GM18858 (cell line): ENCODE results near the gene ERBB4.

Source experiments
- ATAC-seq: cut with Tn5 transposase; IDR thresholded peaks from one replicate; pipeline ENCODE4 v1.9.1; 2021; ENCODE audit not compliant: unreplicated experiment

ERBB4 gene

DNA sequence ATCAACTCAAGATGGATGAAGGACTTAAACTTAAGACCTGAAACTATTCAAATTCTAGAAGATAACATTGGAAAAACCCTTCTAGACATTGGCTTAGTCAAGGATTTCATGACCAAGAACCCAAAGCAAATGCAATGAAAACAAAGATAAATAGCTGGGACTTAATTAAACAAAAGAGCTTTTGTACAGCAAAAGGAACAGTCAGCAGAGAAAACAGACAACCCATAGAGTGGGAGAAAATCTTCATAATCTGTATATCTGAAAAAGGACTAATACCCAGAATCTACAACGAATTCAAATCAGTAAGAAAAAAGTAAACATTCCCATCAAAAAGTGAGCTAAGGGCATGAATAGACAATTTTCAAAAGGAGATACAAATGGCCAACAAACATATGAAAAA lies 171.2 kb downstream of the ERBB4 start:
- ATAC-seq, result no peak

DNA sequence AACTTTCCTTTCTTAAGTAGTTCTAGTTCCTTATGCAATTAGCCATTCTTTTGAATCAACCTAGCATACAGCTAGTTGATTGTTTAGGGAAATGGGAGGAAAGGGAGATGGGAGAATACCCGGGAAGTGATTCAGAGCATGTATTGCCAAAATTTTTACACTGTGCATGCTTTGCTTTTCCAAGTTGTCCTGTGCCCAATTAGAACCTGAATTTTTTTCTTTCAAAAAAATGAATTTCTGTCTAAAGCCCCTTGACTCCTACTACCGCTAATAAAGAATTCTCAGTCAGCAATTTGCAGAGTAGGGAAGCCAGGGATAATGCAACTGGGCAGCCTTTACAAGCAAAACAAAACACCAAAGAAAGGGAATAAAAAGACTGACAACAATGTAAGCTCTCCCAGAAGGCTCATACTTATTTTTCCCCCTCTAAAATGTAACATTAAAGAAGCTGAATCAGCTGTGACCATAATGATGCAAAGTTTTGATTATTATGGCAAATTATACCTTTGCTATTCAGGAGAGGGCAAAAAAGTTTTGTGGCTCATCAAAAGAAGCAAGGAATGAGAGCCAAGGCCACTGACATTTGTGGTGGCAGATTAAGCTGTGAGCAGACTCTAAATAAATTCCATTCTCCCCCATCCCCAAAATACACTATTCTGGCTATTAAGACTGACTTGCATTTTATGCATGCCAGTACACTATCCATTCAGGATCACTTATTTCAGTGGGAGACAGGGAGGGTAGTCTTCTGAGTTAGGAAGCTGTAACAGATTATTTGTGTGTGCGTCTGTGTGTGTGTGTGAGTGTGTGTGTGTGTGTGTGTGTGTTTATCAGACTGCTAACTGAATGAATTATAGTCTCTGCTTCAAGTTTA lies 174.3 kb downstream of the ERBB4 start:
- ATAC-seq, result no peak

DNA sequence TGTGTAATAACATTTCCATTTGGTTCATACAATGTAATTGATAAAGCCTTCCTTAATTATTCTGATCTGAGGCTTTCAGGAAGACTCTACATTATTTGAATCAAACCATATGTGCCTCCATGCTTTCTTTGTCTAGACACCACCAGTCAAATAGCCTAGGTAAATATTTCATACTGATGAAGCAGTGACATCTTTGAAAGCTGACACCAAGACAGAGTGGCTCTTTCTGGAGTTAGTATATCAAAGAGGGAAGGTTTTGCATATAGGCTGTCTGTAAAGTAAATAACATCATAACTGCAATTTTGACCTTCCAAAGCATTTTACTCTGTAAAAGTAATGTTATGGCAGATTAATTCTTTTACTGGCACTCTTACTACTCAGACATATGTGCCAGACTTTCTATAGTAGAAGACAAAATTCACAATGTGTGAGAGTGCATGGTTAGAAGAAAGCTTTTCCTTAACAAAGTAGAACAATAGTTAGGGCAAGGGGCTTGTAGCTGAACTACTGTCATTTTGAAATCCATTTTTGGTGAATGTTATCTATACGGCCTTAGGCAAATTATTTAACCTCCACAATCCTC lies 177.3 kb downstream of the ERBB4 start:
- no peak for ATAC-seq

DNA sequence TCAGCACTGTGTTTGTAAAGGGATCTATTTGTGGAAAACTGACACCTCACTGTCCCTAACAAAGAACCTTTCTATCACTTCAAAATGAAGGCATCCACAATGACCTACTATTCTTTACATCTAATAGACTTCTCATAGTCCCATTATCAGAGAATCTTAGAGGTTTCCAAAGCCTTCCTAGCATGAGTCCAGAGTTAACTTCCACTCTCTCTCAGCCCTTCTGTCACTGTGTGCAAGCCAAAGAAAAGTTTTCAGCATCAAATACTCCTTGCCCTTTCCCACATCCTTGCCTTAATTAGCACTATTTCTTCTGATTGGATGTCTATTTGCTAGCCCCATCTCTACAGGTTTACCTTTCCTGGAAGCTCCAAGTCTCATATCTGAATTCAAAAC lies 178.5 kb downstream of the ERBB4 start:
- ATAC-seq, result no peak

DNA sequence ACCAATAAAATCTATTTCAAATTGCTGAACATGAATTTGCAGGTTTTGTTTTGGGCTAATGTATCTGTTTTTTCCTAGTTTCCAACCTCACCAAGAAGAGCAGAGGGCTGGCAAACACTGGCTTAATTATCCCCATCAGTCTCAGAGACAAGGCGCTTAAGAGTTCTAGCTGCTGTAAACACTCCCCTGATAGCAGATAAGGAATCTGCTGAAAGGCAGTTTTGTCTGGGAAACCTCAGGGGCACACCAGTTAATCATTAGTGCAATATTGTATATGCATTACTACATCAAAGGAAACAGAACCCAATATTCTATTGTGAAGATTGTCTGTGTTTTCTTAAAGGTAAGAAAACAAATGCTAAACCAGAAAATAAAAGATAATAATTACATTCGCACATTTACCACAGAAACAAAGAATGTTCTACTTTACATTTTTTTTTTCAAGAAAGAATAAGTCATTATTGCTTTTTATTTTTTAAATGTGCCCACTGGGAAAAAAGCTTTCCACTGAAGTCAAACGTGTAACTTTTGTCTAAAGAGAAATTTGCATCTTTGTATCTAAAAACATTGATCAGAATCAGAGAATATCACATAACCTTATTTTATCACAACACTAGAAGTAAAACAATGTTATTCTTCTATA lies 179.1 kb downstream of the ERBB4 start:
- ATAC-seq, result no peak

DNA sequence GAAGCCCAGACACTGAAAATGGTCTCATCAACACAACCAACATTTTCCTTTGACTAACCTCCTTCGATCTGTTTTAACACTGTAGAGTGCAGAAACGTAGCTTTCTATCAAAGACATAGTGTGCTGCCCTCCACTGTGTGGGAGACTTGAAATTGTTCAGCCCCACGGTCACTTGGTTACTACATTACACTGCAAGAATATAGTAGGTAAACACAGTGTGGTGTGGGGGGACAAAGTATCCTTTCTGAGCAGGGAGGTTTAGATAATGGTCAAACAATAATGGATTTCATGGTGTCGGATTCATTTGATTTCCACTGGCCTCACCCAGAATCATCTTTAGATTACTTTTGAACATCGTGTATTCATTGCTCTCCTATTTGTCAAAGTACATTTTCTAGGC lies 181.0 kb downstream of the ERBB4 start:
- ATAC-seq, result no peak

DNA sequence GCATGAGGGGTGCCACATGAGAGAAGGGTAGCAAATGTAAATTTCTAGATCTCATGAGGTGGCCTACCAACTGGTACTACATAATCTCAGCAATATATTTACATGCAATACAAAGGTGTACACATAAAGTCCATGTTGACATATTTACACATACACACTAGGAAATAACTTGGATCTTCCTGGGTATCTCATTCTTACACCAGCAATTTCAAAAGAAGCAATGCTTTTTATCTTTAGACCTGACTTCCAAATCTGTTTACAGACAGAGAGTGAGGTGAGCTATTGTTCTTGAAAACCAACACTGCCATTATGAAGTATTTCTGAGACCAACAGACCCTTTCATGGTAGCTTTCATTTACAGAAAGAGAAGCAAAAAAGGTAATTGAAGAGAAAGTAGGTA lies 184.2 kb downstream of the ERBB4 start:
- ATAC-seq, result no peak

DNA sequence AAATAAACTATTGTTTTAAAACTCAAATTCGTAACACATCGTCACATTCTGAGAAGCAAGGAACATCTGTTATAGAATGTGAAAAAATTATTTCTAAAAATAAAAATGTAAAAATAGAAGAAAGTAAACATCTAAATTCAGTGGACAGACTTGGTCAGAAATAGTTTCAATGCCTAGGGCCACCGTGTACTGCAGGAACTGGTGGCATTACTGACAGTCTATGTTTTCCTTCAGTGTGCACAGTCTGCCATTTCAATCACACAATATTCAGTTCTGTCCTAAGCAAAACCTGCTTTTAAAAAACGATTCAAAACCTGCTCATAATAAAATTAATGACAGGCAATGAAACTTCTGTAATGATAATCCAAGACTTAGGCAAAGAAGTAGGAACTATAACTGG lies 190.1 kb downstream of the ERBB4 start:
- ATAC-seq, result no peak

DNA sequence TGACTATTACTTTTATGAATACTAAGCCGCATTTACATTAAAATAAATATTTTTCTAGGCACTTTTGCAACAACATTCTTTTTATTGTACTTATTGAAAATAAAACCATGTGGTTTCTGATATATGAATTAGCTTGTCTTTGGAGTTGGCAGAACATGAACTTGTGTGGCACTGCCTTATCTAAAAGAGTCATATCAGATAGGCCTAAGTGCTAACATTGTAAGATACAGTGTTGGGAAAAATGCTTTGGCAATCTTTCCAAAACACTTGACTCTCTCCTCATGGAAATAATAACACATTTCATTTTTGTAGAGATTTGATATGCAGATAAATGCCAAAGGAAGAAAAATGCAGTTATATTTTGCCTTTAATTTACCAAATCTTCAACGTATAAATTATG lies 191.7 kb downstream of the ERBB4 start:
- no peak for ATAC-seq

DNA sequence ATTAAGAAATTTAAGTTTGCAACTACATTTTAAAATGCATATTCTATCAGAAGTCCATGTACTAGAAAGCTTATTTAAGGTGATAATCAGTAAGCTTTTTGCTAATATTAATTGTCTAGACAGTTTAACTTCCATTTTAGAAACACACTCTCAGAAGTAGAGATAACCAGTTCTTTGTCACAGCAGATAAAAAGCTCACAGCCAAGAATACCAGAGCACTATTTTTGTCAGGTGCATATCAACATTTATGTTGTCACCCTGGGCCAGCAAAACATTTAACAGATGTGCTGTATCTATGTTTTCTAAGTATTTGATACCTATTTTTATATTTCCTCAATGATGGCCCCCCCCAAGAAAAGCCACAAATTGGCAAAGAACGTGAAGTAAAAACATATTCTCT lies 192.6 kb downstream of the ERBB4 start:
- no peak for ATAC-seq

DNA sequence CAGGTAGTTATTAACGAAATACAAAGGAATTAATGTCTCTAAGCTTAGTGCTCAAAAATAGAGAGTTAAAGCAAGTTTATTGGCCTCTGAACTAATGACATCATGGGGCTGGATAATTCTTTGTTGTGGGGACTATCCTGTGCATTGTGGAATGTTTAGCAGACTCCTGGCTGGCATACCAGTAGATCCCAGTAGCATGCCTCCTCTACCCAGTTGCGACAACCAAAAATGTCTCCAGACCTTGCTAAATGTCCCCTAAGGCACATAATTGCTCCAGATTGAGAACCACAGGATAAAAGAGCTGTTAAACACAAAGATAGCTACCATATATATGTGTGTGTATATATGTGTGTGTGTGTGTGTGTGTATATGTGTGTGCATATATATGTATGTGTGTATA lies 194.5 kb downstream of the ERBB4 start:
- ATAC-seq, result no peak

DNA sequence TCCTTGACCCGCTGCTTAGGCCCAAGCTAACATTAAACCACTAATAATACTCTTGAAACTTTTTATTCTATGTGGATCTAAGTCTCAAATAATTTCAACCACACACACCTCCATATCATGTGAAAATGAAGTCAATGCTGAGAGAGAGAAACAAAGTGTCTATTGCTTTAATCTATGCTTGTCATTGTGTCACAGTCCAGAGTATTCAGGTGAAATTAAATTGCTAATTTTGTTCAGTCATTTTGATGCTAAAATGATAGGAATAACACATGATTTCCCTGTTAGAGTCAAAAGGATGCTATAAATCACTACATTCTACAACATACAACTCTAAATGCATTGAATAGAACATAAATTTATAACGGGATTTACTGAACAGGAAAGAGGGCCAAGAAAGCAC lies 195.4 kb downstream of the ERBB4 start:
- ATAC-seq, result no peak

DNA sequence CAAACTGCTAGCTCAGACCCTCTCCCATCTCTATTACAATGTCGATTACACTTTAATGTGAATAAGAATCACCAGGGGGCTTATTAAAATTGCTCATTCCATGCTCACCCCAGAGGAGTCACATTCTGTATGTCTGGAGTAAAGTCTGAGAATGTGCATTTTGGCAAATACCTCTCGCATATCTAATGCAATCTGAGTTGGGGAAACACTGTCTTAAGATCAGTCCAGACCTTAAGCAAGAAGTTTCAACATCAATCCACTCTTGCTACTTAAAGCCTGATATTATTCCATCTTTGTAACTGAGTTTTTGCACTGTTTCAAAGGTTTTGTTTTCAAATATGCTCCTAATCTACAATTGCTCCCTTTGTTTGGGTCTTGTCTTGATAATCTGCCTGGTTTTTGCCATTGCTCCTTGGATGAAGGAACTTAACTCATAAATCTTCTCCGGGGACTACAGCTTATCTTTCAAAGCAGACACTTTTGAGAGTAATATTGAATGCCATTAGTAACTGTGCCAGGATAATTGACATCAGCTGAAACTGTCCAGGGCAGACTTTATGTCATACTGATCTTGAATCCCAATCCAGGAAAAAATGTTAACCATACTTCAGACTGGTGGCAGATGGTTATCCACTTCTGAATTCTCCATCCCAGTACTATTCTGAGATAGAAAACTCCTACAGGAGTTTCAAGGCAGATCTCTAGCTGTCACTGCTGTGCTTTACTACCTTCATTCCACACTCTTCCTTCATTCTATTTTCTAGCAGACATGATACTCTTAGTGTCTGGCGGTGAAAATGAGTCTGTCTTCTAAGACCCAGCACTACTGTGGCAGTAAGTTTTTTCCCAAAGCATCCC lies 200.9 kb downstream of the ERBB4 start:
- ATAC-seq, result no peak

DNA sequence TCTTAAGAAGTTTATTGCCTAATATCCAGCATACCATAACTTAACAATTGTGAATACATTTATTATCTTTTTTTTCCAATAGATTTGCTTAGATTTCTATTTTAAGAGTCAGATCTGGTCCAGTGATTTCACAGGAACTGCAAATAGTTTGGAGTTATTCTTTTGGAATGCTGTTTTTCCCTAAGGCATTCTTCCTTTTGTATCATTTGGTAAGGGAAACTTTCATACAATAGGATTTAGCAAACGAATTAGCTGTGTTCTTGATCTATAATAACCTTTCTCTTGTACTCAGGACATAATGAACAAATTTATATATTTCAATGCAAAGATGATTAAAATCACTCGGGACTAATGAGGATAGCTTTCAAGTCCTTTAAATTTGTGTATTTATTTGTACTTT lies 201.6 kb downstream of the ERBB4 start:
- ATAC-seq, result no peak

DNA sequence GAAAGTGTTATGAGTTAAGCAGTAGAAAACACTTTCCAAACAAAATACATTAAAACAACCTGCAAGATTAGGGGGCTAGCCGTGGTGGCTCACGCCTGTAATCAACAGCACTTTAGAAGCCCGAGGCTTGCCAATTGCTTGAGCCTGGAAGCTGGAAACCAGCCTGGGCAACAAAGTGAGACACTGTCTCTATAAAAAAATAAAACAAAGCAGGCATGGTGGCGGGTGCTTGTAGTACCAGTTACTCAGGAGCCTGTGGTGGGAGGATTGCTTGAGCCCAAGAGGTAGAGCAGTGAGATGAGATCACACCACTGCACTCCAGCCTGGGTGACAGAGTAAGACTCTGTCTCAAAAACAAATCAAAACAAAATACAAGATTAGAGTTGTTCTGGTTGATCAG lies 208.3 kb downstream of the ERBB4 start:
- no peak for ATAC-seq

DNA sequence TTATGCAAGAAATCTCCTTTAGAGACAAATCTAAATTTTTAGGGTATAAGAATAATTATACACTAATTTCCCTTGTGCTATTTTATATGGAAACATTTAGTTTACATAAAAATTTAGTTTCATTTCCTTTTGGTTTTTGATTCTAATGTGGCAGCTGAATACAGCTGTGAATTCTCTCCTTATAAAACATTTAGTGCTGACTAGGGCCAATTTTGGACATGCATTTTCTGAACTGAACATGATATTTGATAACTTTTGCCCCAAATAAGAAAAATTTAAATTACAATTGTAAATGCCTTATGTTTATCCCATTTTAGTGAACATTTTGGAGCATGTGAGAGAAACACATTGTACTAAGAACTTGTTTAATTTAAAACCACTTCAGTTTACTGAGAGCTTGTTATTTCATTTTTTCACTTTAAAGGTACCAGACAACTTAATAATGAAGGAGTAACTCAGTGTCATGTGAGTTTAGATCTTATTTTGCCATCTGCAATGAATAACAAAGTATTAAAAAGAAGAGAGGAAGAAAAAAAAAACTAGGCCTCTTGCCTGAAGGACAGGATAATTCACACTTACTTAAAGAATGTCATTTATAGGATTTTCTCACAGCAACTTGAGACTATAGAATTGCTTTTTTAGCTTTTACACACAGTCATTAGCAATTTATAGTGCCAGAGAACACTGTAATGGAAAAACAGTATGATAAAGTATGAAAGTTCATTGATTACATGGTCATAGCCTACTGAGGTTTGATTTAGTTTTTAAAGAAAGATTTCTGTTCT lies 209.7 kb downstream of the ERBB4 start:
- ATAC-seq, result no peak

DNA sequence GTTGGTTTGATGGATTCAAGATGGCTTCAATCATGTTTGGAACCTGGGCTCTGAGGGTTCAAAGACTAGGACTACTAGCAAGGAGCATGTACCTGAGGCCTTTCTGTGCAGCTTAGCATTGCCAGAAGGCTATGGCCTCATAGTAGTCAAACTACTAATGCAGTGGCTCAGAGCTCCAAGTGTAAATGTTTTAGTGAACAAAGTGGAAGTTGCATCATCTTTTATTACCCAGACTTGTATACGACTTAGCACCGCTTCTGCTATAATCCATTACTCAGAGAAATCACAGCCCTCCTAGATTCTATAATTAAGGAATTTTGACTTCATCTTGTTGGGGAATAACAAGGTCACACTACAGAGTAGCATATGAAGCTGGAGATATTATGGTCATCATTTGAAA lies 210.5 kb downstream of the ERBB4 start:
- no peak for ATAC-seq

DNA sequence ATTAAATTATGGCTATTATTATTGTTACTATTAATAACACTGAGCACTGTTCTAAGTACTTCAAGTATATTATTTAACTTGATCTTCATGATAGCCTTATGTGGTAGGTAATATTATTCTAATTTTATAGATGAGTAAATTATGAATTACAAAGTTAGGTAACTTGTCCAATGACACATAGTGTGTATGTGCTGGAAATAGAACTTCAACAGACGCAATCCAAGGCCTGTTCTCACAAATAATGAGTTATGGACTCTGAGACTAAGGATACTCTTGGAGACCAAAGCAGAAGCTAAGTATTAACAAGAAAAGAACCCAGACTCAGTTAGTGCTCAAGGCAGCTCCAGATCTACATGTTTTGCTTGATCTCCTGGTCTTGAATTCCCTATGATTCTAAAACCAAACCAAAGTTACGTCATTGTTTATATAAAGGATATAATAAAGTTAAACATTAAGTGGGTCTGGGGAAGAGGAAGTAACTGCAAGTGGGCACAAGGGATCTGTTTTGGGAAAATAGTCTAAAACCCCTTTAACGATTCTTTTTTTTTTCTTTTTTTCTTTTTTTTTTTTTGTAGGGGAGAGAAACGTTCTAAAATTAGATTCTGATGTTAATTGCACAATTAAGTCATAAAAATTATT lies 211.3 kb downstream of the ERBB4 start:
- ATAC-seq, result no peak

DNA sequence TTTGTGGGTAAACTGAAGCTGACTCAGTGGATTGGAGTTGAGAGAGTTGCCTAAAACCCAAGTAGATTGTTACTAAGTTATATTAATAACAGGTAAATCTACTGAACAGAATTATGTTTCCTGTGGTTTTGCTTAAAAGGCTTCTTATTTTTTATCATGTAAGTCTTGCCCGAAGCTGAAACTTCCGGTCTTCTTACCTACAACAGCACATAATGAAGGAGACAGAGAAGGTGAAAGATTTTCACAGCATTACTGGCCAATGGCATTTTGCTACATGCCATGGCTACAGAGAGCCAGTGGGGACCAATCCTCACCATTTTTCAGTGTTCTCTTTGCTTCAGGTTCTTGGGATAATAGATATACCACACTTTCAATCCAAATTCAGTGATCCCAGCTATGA lies 220.0 kb downstream of the ERBB4 start:
- ATAC-seq, result no peak

DNA sequence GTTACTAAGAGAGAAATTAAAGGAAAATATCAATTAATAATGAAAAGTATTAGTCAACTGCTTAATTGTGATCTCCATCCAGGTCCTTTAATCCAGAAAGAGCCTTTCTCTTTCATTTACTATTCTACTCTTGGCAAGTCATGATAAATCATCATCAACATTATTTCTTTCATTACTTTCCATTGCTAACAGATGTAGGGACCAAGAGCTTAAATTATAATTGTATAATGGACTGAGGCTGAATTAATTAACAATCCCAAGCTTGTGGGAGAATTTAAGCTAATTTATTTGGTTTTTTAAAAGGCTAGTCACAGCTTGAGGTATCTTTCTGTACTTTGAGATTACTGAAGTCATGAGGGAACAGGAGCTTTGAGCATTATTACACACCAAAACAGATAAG lies 223.9 kb downstream of the ERBB4 start:
- ATAC-seq, result no peak
